IMR-90 (cell line): ENCODE measurements around the gene LRRC3B.

Experiments
- BHLHE40 ChIP-seq: fragments of 150-350 bp; IDR thresholded peaks from 2 replicates; pipeline ENCODE4 v1.6.1; 2016; ENCODE audit warnings: mild to moderate bottlenecking, low read depth, low read length
- CEBPB ChIP-seq: IDR thresholded peaks from 2 replicates; pipeline ENCODE4 v1.6.1; 2012; ENCODE audit warnings: low read depth, low read length, improper control_type of control experiment
- CHD1 ChIP-seq: IDR thresholded peaks from 2 replicates; pipeline ENCODE4 v1.6.1; 2012; ENCODE audit warnings: low read depth, low read length, improper control_type of control experiment
- CTCF ChIP-seq: conservative IDR thresholded peaks from 2 replicates; pipeline ENCODE4 v1.5.1; 2012; ENCODE audit warnings: mild to moderate bottlenecking, low read depth, low read length, improper control_type of control experiment
- FOS ChIP-seq: fragments of 150-350 bp; IDR thresholded peaks from 2 replicates; pipeline ENCODE4 v1.6.1; 2016; ENCODE audit warnings: low read depth, low read length
- MAZ ChIP-seq: IDR thresholded peaks from 2 replicates; pipeline ENCODE4 v1.6.1; 2012; ENCODE audit warnings: low read depth, mild to moderate bottlenecking, low read length, improper control_type of control experiment, moderate library complexity, borderline replicate concordance
- MXI1 ChIP-seq: IDR thresholded peaks from 2 replicates; pipeline ENCODE4 v1.6.1; 2012; ENCODE audit warnings: low read depth, mild to moderate bottlenecking, low read length, moderate library complexity, borderline replicate concordance
- NFE2L2 ChIP-seq: fragments of 150-350 bp; IDR thresholded peaks from 2 replicates; pipeline ENCODE4 v1.6.1; 2016; ENCODE audit warnings: low read depth, mild to moderate bottlenecking, low read length
- POLR2A ChIP-seq: IDR thresholded peaks from 2 replicates; pipeline ENCODE4 v1.6.1; 2012; ENCODE audit warnings: mild to moderate bottlenecking, low read depth, low read length
- RAD21 ChIP-seq: IDR thresholded peaks from 2 replicates; pipeline ENCODE4 v1.6.1; 2012; ENCODE audit warnings: low read length, improper control_type of control experiment
- RFX5 ChIP-seq: IDR thresholded peaks from 2 replicates; pipeline ENCODE4 v1.8.0; 2012; ENCODE audit warnings: low read depth, mild to moderate bottlenecking, low read length, moderate library complexity

GRCh38 chr3:26657348-26657976 is 34.9 kb downstream of the LRRC3B start:
- TF ChIP-seq BHLHE40 (no peak), CTCF (no peak), RFX5 (no peak), POLR2A (no peak), MXI1 (no peak), RAD21 (no peak), CEBPB (no peak), MAZ (no peak), NFE2L2 (no peak), FOS (no peak), CHD1 (no peak)
